Gastrocnemius medialis (tissue), 4 donors: ENCODE results near the gene KRTAP1-5. TPM values are rescaled to one million over a fixed set of nuclear protein-coding genes. Genes with fewer than 3 reads are reported as not detected.

Source experiments
- ATAC-seq, 2 donors: fragments of 150-250 bp; one replicate each; pipeline ENCODE4 v1.9.1; 2016
- DNase-seq, 2 donors: peaks; one replicate each; pipeline ENCODE4 v3.0.0-alpha.2; 2019
- H3K27ac ChIP-seq, 4 donors: fragments of 200-600 bp; sonication (generic); 1 replicate in 1 of 4; 2 replicates in 3 of 4; pipeline ENCODE4 v1.5.1; 2016 to 2018; ENCODE audit warnings: mild to moderate bottlenecking in 2 of 4, moderate library complexity in 1 of 4
- H3K27me3 ChIP-seq, 3 donors: fragments of 200-600 bp; sonication (generic) in 2 of 3; 1 replicate in 1 of 3; 2 replicates in 2 of 3; pipeline versions ENCODE4 v1.5.1 to v1.6.0; 2016 to 2019; ENCODE audit warnings: mild to moderate bottlenecking in 1 of 3, moderate library complexity in 1 of 3
- H3K36me3 ChIP-seq, 2 donors: fragments of 200-600 bp; sonication (generic) in 1 of 2; one replicate each; pipeline ENCODE4 v1.5.1; 2017 to 2018
- H3K4me1 ChIP-seq, 2 donors: fragments of 200-600 bp; sonication (generic) in 1 of 2; one replicate each; pipeline ENCODE4 v1.5.1; 2016 to 2017; ENCODE audit warnings: mild to moderate bottlenecking in 2 of 2
- H3K4me3 ChIP-seq, 4 donors: fragments of 200-600 bp; sonication (generic) in 3 of 4; 1 replicate in 1 of 4; 2 replicates in 3 of 4; pipeline ENCODE4 v1.5.1; 2016 to 2019; ENCODE audit warnings: mild to moderate bottlenecking in 2 of 4
- H3K9me3 ChIP-seq, 3 donors: fragments of 200-600 bp; sonication (generic) in 2 of 3; 1 replicate in 1 of 3; 2 replicates in 2 of 3; pipeline ENCODE4 v1.5.1; 2016 to 2019
- POLR2A ChIP-seq, 2 donors: fragments of 450-650 bp; IDR thresholded peaks; one replicate each; pipeline ENCODE4 v1.6.1; 2017; ENCODE audit warnings: antibody characterized with exemption in 2 of 2, mild to moderate bottlenecking in 2 of 2, moderate library complexity in 2 of 2
- in situ Hi-C, 4 donors: fragments of 200-750 bp; cut with MboI; loops; one replicate each; pipeline versions ENCODE4 v1.15.0 to v1.8.0; 2017; ENCODE audit warnings: low sequenced_read_pairs in 4 of 4
- intact Hi-C: fragments of 100-400 bp; cut with DNase I; formaldehyde crosslinking; loops from one replicate; pipeline ENCODE4 v1.15.1; 2023; ENCODE audit warnings: low total_unique reads
- total RNA-seq, 4 donors: library from RNA; depleted of rRNA; stranded (reverse); fragments of >200 nt; gene quantifications; one replicate each; pipeline versions ENCODE4 v1.1.0 to v1.2.3, GENCODE V29; 2016
- TF ChIP-seq, protein P1 (sequence below), 5 experiments: fragments of 450-650 bp in 3 of 5; fragments of 200-600 bp in 2 of 5; sonication (generic) in 2 of 5; IDR thresholded peaks in 4 of 5; conservative IDR thresholded peaks in 1 of 5; 1 replicate in 4 of 5; 2 replicates in 1 of 5; pipeline ENCODE4 v1.5.1; 2016 to 2019; ENCODE audit warnings: antibody characterized with exemption in 5 of 5, mild to moderate bottlenecking in 3 of 5, moderate library complexity in 3 of 5

Gene KRTAP1-5
- total RNA-seq, 4 donors from 2014 or later, result not detected

DNA sequence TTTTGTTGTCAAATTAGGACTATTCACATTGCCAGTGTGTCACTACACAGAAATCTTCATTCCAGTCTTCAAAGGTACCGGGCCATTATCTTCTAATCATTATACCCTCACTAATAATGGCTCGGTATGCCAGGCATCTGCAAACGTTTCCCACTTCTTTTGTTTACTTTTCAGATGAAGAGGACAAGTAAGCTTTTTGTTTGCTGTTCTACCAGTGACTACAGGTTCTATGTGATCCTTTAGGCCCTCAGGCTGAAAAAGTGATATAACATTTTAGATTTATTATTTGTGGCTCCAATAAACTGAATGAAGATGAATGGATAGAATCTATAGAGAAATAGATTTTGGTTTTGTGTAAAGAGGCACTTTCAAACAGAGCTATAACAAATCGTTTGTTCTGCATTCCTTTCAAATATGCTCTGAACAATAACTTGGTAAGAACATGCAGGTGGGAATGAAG is 17.7 kb downstream of the KRTAP1-5 start:
- ATAC-seq, result no peak
- no peak for TF ChIP-seq POLR2A (IDR thresholded peaks at IDR 0.05)
- TF ChIP-seq, protein P1, sequence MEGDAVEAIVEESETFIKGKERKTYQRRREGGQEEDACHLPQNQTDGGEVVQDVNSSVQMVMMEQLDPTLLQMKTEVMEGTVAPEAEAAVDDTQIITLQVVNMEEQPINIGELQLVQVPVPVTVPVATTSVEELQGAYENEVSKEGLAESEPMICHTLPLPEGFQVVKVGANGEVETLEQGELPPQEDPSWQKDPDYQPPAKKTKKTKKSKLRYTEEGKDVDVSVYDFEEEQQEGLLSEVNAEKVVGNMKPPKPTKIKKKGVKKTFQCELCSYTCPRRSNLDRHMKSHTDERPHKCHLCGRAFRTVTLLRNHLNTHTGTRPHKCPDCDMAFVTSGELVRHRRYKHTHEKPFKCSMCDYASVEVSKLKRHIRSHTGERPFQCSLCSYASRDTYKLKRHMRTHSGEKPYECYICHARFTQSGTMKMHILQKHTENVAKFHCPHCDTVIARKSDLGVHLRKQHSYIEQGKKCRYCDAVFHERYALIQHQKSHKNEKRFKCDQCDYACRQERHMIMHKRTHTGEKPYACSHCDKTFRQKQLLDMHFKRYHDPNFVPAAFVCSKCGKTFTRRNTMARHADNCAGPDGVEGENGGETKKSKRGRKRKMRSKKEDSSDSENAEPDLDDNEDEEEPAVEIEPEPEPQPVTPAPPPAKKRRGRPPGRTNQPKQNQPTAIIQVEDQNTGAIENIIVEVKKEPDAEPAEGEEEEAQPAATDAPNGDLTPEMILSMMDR (IDR thresholded peaks at IDR 0.05 in 4 of 5, conservative IDR thresholded peaks at IDR 0.05 in 1 of 5), result no peak
- DNase-seq, result no peak
- intact Hi-C loops, result no loop called here
- Histone ChIP-seq H3K27me3 (no peaks in the 10 kb centered on the region), H3K36me3 (no peaks in the 10 kb centered on the region), H3K9me3 (no peaks in the 10 kb centered on the region), H3K4me3 (no peak overlapping the region), H3K4me1 (peaks cover 7 to 8% of the 10 kb centered on the region in 2 donors), H3K27ac (no peak overlapping the region)
- in situ Hi-C loops, result no loop called here

DNA sequence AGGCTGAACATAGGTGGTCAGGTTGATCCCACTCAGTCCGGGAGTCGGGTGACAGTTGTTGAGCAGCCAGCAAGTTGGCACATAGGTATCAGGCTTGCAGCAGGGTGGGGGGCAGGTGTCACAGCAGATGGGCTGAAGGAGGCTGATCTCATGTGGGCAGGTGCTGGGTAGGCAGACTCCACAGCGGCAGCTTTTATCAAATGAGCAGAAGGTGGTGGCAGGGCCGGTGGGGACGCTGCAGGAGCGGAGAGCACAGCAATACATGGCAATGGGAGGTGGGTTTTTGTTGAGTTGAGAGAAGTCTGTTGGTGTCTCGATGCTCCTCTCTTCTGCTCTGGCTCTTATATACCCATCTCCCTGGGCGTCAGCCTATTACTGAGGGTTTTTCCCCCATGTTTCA is 18.2 kb downstream of the KRTAP1-5 start, which contains the start of gene KRTAP3-1:
TSS of gene KRTAP3-1 (minus strand) at position 318 of the 400 bp plus-strand sequence. CDS start at position 264, 54 bp downstream.
- peaks cover 7 to 8% of the 10 kb centered on the region in 2 donors for H3K4me1 ChIP-seq
- no peak for ATAC-seq
- H3K27ac ChIP-seq, result no peak within 1 kb of the TSS
- TF ChIP-seq, protein P1 (IDR thresholded peaks at IDR 0.05 in 4 of 5, conservative IDR thresholded peaks at IDR 0.05 in 1 of 5), result no peak
- H3K4me3 ChIP-seq, result no peak within 1 kb of the TSS
- no peaks in the 10 kb centered on the region for H3K27me3 ChIP-seq
- intact Hi-C loops (no loop called here), in situ Hi-C loops (no loop called here)
- no peaks in the 10 kb centered on the region for H3K36me3 ChIP-seq
- H3K9me3 ChIP-seq, result no peaks in the 10 kb centered on the region
- DNase-seq, result no peak

DNA sequence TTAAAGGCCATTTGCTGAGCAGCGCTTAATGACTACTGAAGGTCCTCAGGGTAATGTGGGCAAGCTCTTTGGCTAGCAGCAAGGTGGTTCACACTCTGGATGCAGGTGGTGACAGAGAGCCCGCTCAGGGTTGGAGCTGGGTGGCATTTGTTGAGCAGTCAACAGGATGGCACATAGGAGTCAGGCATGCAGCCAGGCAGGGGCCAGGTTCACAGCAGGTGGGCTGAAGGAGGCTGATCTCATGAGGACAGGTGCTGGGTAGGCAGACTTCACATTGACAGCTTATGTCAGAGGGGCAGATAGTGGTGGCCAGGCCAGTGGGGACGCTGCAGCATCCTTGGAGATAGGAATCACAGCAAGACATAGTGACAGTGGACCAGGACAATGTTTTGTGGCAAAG is 22.6 kb downstream of the KRTAP1-5 start:
- TF ChIP-seq, protein P1 (IDR thresholded peaks at IDR 0.05 in 4 of 5, conservative IDR thresholded peaks at IDR 0.05 in 1 of 5), result no peak
- no peak for TF ChIP-seq POLR2A (IDR thresholded peaks at IDR 0.05)
- DNase-seq (no peak), ATAC-seq (no peak)
- Histone ChIP-seq H3K4me3 (no peak overlapping the region), H3K27ac (no peak overlapping the region), H3K4me1 (no peaks in the 10 kb centered on the region), H3K27me3 (peaks cover 0 to 8% (median 0%) of the 10 kb centered on the region in 3 donors), H3K9me3 (no peaks in the 10 kb centered on the region), H3K36me3 (no peaks in the 10 kb centered on the region)
- intact Hi-C loops (no loop called here), in situ Hi-C loops (no loop called here)

DNA sequence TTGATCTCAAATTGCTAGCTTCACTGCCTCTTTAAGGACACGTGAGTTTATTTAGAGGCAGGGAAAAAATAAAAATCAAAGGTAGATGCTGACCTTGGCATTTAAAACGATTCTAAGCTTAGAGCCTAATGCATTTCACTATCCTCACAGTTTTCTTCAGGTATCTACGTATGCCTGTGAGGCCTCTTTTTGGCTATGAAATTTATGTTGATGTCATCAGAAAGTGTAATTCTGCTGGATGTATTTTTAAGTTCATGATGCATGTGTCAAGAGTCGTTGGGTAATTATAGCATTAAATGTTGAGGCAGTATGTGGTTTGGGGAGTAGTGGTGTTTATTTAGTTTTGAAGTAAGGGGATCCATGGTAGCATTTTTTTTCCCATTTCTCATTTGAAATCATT is 23.1 kb downstream of the KRTAP1-5 start:
- Histone ChIP-seq H3K4me1 (no peaks in the 10 kb centered on the region), H3K27ac (no peak overlapping the region), H3K36me3 (no peaks in the 10 kb centered on the region), H3K4me3 (no peak overlapping the region), H3K27me3 (peaks cover 0 to 8% (median 0%) of the 10 kb centered on the region in 3 donors), H3K9me3 (no peaks in the 10 kb centered on the region)
- no peak for ATAC-seq
- intact Hi-C loops, result no loop called here
- no peak for DNase-seq
- TF ChIP-seq POLR2A (IDR thresholded peaks at IDR 0.05), result no peak
- TF ChIP-seq, protein P1 (IDR thresholded peaks at IDR 0.05 in 4 of 5, conservative IDR thresholded peaks at IDR 0.05 in 1 of 5), result no peak
- in situ Hi-C loops, result no loop called here

DNA sequence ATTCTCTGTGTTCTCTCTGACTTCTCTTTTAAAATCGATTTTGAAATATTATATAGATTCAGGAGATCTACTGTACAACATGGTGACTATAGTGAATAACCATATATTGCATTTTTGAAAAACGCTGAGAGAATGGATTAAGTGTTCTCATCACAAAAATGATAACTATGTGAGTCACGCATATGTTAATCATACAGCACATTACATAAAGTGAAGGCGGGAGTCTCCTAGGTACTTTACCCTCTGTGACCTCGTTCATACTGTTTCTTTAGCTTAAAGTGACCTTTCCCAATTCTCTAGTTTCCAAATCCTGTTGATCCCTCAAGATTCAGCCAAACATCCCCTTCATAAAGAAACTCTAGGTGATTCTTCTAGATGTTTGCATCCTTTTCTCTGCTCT is 24.2 kb downstream of the KRTAP1-5 start:
- in situ Hi-C loops, result no loop called here

More for the DNA sequence above, 24.2 kb downstream of the KRTAP1-5 start:
- intact Hi-C loops, result no loop called here
- H3K4me3 ChIP-seq, result no peak overlapping the region
- H3K36me3 ChIP-seq, result no peaks in the 10 kb centered on the region
- no peak overlapping the region for H3K27ac ChIP-seq
- no peak for ATAC-seq
- H3K9me3 ChIP-seq, result no peaks in the 10 kb centered on the region
- TF ChIP-seq, protein P1 (IDR thresholded peaks at IDR 0.05 in 4 of 5, conservative IDR thresholded peaks at IDR 0.05 in 1 of 5), result no peak
- TF ChIP-seq POLR2A (IDR thresholded peaks at IDR 0.05), result no peak
- no peak for DNase-seq
- H3K4me1 ChIP-seq, result no peaks in the 10 kb centered on the region
- H3K27me3 ChIP-seq, result peaks cover 0 to 8% (median 0%) of the 10 kb centered on the region in 3 donors
